ENCODE data around the gene DDX25. TPM values are rescaled to one million over a fixed set of nuclear protein-coding genes. Genes with fewer than 3 reads are reported as not detected.

The DDX25 gene
- total RNA-seq, 4 donors from 2014 or later: 0.40 TPM; not detected in 3

DNA sequence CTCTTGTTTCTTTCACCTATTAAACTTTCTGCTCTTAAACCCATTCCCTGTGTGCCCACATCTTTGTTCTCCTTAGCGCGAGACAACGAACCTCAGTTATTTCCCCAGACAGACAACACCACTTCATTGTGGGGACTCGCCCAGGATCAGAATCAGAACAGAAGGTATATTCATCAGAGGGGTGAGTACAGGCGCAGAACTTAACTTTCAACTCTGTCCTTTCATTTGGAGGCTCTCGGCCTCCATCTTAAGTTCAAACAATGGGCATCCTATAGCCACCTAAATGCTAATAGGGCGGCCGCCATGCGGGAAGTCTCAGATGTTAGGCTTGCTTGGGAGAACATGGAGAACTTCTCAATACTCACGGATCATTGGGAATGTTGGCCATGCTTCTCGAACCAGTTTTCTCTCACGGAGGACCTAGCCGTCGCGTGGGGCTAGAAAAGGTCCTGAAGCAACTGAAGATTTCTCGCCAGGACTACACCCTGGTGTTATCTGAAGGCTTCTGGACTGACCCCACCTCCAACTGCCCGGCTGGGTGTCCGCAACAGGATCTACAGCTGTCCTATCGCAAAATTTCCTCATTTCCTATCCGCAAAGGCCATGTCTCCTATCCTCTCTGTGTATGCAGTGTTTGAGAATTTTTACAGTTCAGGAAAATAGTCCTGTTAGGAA is 30.3 kb upstream of the DDX25 start:
- H3K27ac ChIP-seq: no peak overlapping the region
- no peaks in the 10 kb centered on the region for H3K4me1 ChIP-seq
- TF ChIP-seq, protein P1, sequence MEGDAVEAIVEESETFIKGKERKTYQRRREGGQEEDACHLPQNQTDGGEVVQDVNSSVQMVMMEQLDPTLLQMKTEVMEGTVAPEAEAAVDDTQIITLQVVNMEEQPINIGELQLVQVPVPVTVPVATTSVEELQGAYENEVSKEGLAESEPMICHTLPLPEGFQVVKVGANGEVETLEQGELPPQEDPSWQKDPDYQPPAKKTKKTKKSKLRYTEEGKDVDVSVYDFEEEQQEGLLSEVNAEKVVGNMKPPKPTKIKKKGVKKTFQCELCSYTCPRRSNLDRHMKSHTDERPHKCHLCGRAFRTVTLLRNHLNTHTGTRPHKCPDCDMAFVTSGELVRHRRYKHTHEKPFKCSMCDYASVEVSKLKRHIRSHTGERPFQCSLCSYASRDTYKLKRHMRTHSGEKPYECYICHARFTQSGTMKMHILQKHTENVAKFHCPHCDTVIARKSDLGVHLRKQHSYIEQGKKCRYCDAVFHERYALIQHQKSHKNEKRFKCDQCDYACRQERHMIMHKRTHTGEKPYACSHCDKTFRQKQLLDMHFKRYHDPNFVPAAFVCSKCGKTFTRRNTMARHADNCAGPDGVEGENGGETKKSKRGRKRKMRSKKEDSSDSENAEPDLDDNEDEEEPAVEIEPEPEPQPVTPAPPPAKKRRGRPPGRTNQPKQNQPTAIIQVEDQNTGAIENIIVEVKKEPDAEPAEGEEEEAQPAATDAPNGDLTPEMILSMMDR (IDR thresholded peaks at IDR 0.05): no peak
- no peak for TF ChIP-seq POLR2A (IDR thresholded peaks at IDR 0.05)
- no peaks in the 10 kb centered on the region for H3K27me3 ChIP-seq
- no peak for DNase-seq
- H3K36me3 ChIP-seq: no peaks in the 10 kb centered on the region
- H3K4me3 ChIP-seq: no peak overlapping the region
- no peaks in the 10 kb centered on the region for H3K9me3 ChIP-seq

DNA sequence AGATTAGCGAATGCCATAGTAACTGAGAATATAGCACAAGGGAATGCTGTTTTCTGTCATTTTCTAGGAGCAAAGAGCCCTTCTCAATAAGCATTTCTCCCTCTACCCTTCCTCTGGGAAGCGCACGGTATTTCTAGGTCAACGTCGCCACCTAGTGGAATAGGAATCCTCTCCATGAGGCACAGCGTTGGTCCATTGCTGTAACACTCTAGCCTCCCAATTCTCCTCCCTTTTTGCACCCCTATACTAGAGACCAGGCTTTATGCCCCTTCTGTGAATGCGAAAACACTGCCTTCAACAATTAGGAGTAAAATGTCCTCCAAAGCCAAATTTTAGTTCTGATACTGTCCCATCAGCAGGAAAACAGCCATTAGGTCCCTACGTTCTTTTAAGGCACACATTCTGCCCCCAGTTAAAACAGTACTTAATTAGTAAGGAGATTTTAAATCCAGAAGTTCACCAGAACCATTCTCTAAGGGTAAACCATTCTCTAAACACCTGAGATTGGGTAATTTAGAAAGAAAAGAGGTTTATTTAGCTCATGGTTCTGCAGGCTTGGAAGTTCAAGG is 29.7 kb upstream of the DDX25 start:
- no peaks in the 10 kb centered on the region for H3K4me1 ChIP-seq

DNA sequence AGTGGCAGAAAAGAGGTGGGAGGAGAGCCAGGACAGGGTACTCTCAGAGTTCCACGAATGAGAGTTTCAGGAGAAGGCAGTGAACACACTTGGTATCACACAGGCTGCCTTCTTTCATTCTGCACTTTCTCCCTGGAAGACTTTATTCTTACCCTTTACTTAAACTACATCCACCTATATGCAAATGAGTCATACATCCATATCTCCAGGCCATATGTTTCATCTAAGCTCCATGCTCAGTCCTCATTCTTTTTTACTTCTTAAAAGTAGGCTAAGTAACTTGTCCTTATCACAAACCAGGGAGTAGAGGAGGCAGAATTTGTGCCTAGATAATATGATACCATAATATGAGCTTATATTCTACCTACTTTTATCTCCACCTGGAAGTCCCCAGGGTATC is 23.0 kb upstream of the DDX25 start:
- Histone ChIP-seq H3K4me3 (no peak overlapping the region), H3K27ac (no peak overlapping the region), H3K36me3 (no peaks in the 10 kb centered on the region), H3K9me3 (no peaks in the 10 kb centered on the region), H3K27me3 (no peaks in the 10 kb centered on the region), H3K4me1 (no peaks in the 10 kb centered on the region)
- no peak for DNase-seq
- TF ChIP-seq, protein P1 (IDR thresholded peaks at IDR 0.05): no peak
- no peak for TF ChIP-seq POLR2A (IDR thresholded peaks at IDR 0.05)

More for the DNA sequence above, 29.7 kb upstream of the DDX25 start:
- H3K36me3 ChIP-seq: no peaks in the 10 kb centered on the region
- no peaks in the 10 kb centered on the region for H3K9me3 ChIP-seq
- H3K4me3 ChIP-seq: no peak overlapping the region
- H3K27me3 ChIP-seq: no peaks in the 10 kb centered on the region
- H3K27ac ChIP-seq: no peak overlapping the region
- TF ChIP-seq, protein P1 (IDR thresholded peaks at IDR 0.05): peak in 5 of 6 experiments; percentile 18 to 77 (median 74)
- TF ChIP-seq POLR2A (IDR thresholded peaks at IDR 0.05): no peak
- DNase-seq: peak in 2 of 3 donors; percentile 28 to 82

DNA sequence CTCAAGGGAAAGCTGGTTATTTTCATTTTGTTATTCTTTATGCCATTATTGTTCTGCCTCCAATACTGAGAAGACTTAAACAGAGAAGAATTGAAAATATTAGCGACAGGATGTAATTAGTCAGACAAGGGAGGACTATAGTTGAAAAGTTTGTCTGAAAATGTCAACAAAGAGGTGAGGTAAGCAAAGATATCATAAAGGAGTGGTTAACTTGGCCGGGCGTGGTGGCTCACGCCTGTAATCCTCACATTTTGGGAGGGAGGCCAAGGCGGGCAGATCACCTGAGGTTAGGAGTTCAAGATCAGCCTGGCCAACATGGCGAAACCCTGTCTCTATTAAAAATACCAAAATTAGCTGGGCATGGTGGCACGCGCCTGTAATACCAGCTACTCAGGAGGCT is 20.9 kb upstream of the DDX25 start:
- Histone ChIP-seq H3K4me3 (no peak overlapping the region), H3K27ac (no peak overlapping the region), H3K36me3 (no peaks in the 10 kb centered on the region), H3K9me3 (no peaks in the 10 kb centered on the region), H3K4me1 (peaks cover 0 to 3% (median 0%) of the 10 kb centered on the region in 4 donors), H3K27me3 (no peaks in the 10 kb centered on the region)
- DNase-seq: no peak
- TF ChIP-seq, protein P1 (IDR thresholded peaks at IDR 0.05): no peak
- TF ChIP-seq POLR2A (IDR thresholded peaks at IDR 0.05): no peak

DNA sequence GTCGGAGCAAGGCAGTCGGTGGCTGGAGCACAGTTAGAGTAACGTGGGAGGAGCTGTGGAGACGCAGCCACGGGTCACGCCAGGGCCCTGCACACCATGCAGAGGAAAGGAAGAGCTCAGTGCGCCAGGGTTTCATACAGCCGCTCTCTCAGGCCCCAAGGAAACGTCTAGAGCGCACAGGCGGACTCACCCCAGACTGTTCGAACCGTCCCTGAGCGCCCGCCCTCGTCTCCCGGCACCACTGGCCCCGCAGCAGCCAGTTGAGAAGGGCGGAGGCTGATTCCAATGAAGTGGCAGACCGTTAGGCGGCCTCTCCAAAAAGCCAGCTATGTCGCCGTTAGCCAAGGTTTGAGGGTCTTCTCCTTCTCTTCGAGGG is 17.3 kb upstream of the DDX25 start:
- Histone ChIP-seq H3K27me3 (no peaks in the 10 kb centered on the region), H3K4me1 (peaks cover 0 to 3% (median 0%) of the 10 kb centered on the region in 4 donors), H3K9me3 (no peaks in the 10 kb centered on the region), H3K4me3 (peak overlapping the region; percentile 65 to 94 (median 82)), H3K36me3 (peaks cover 0 to under 1% (median 0%) of the 10 kb centered on the region in 3 donors), H3K27ac (peak overlapping the region; percentile 87 to 97 (median 92))
- DNase-seq: peak in 2 of 3 donors; percentile 47 to 65
- TF ChIP-seq, protein P1 (IDR thresholded peaks at IDR 0.05): no peak
- no peak for TF ChIP-seq POLR2A (IDR thresholded peaks at IDR 0.05)
